GM10266 (cell line): ENCODE measurements around the gene PPM1J.

ENCODE experiments used
- DNase-seq: peaks from one replicate; pipeline ENCODE4 v3.0.0; 2012; ENCODE audit errors: extremely low spot score
- TF ChIP-seq, protein P1 (sequence below): IDR thresholded peaks from 2 replicates; pipeline ENCODE4 v1.5.1; 2012; ENCODE audit warnings: mild to moderate bottlenecking, low read depth; ENCODE audit not compliant: control insufficient read depth, insufficient read depth; ENCODE audit errors: missing control alignments

The PPM1J gene

DNA sequence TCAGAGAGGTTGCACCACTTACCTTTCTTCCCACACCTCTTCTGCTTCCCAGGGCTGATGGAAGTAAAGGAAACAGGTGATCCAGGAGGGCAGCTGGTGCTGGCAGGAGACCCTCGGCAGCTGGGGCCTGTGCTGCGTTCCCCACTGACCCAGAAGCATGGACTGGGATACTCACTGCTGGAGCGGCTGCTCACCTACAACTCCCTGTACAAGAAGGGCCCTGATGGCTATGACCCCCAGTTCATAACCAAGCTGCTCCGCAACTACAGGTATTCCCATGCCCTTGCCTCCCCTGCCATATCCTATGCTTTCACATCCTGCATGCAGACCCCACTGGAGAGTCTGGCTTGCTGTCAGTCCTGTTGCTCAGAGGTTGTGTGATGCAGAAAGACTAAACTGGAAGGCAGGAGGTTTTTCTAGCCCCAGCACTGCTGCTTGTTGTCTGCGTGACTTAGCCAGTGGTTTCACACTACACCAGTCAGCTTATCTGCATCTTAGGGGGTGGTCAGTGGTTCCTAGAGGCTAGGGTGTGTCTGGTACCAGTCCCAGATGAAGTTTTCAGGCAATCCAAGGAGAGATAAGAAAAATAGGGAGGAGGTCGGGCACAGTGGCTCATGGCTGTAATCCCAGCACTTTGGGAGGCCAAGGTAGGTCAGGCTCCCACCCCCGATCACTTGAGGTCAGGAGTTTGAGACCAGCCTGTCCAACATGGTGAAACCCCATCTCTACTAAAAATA lies 18.4 kb downstream of the PPM1J start:
- DNase-seq: no peak
- TF ChIP-seq, protein P1, sequence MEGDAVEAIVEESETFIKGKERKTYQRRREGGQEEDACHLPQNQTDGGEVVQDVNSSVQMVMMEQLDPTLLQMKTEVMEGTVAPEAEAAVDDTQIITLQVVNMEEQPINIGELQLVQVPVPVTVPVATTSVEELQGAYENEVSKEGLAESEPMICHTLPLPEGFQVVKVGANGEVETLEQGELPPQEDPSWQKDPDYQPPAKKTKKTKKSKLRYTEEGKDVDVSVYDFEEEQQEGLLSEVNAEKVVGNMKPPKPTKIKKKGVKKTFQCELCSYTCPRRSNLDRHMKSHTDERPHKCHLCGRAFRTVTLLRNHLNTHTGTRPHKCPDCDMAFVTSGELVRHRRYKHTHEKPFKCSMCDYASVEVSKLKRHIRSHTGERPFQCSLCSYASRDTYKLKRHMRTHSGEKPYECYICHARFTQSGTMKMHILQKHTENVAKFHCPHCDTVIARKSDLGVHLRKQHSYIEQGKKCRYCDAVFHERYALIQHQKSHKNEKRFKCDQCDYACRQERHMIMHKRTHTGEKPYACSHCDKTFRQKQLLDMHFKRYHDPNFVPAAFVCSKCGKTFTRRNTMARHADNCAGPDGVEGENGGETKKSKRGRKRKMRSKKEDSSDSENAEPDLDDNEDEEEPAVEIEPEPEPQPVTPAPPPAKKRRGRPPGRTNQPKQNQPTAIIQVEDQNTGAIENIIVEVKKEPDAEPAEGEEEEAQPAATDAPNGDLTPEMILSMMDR: no peak

DNA sequence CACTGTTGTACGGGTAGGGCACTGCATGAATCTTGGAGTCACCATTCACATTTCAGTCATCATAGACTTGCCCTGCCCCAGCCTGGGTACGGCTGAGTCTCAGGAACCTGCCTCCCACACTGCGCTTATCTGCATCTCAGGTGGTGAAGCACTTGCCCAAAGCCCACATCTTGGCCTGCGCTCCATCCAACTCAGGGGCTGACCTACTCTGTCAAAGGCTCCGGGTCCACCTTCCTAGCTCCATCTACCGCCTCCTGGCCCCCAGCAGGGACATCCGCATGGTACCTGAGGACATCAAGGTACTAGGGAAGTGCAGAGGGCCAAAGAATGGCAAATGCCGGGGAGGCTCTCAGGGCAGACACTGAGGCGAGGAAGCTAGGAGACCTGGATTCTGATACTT lies 19.9 kb downstream of the PPM1J start:
- TF ChIP-seq, protein P1: no peak

DNA sequence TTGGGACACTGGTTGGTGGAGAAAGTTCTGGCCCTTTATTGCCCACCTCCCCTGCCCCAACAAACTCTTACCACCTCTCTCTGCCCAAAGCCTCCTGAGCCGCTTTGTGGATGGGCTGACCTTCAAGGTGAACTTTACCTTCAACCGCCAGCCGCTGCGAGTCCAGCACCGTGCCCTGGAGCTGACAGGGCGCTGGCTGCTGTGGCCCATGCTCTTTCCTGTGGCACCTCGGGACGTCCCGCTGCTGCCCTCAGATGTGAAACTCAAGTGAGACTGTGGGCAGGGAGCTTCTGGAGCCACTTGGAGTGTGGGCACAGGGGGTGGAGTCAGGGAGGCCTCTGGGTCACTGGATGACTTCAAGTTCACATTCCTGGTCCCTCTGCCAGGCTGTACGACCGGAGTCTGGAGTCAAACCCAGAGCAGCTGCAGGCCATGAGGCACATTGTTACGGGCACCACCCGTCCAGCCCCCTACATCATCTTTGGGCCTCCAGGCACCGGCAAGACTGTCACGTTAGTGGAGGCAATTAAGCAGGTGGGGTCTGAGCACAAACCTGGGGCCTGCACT lies 20.7 kb downstream of the PPM1J start:
- TF ChIP-seq, protein P1: no peak
- DNase-seq: no peak

More for the DNA sequence above, 19.9 kb downstream of the PPM1J start:
- DNase-seq: no peak

DNA sequence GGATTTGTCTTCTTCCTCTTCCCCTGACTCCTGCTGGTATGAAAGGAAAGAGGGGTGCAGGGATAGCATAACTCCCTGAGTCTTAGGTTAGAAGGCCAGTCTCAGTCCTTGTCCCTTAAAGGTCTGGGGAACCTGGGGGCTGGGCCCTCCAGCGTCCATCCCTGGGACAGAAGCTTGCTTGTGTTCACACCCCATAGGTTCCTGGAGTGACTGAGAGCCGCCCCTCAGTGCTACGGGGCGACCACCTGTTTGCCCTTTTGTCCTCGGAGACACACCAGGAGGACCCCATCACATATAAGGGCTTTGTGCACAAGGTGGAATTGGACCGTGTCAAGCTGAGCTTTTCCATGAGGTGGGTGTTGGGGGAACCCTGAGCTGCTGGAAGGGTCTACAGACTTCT lies 21.3 kb downstream of the PPM1J start:
- TF ChIP-seq, protein P1: no peak
- no peak for DNase-seq

DNA sequence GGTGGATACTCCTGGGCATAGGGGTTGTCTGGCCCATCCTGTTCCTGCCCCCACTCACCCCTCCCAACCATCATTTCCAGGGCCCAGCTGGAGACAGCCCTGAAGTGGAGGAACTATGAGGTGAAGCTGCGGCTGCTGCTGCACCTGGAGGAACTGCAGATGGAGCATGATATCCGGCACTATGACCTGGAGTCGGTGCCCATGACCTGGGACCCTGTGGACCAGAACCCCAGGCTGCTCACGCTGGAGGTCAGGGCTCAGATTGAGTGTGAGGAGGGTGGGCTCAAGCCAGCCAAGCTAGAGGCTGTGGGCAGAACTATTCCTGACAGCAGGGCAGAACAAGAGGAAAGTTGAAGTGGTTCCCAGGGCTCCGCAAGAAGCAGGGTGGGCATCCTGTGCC lies 22.5 kb downstream of the PPM1J start:
- TF ChIP-seq, protein P1: no peak

DNA sequence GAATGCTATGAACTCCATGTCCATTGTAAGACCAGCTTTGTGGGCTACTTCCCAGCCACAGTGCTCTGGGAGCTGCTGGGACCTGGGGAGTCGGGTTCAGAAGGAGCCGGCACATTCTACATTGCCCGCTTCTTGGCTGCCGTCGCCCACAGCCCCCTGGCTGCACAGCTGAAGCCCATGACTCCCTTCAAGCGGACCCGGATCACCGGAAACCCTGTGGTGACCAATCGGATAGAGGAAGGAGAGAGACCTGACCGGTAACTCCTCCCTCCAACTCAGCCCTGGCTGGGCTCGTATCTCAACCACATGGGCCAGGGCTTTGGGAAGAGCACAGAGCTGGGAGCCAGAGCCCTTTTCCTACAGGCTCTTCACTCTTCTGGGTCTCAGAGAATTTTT lies 25.3 kb downstream of the PPM1J start:
- TF ChIP-seq, protein P1: no peak
- no peak for DNase-seq

More for the DNA sequence above, 22.5 kb downstream of the PPM1J start:
- DNase-seq: no peak

DNA sequence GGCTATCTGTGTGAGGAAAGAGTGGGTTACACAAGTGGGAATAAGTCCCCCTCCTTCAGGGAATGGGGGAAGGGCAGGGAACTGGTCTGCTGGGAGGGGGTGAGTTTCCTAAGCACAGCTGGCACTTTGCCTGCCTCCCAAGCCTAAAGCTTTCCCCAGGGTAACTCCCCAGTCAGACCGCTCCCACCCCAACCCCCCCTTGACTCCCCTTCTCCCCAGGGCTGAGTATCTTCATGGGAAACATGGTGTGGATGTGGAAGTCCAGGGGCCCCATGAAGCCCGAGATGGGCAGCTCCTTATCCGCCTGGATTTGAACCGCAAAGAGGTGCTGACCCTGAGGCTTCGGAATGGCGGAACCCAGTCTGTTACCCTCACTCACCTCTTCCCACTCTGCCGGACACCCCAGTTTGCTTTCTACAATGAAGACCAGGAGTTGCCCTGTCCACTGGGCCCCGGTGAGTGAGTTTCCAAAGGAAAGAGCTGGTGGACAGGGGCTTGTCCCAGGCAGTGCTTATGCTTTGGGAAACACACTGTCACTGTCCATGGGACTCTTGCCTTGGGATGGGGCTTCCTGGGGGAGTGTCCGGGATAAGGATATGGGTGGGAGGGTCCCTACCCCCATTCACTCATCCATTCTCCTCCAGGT lies 25.8 kb downstream of the PPM1J start:
- no peak for DNase-seq
- TF ChIP-seq, protein P1: no peak
